Measurements from ENCODE around the gene PASK.

PASK gene

GRCh38 chr2:241063587-241063986, 85.7 kb downstream of the PASK start:
- no peak for DNase-seq

DNA sequence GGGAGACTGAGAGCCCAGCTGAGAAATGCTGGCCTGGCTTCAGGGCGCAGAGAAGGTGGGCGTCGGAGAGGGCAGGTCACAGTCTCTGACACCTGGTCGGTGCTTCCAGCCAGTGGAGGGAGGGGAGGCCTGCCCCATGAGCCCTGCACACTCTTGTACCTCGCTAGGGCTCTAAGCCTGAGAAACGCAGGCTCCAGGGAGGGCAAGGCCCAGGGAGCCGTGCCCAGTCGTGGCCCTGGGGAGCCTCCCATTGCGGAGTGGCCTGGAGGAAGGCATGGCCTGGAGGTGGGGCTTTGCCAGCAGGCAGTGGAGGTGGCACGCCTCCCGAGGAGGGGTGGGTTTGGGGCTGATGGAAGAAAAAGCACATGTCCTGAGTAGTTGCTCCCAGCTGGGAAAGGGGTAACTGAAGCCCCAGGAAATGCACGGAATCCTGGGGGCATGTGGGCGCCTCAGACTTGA, 86.2 kb downstream of the PASK start:
- no peak for DNase-seq

DNA sequence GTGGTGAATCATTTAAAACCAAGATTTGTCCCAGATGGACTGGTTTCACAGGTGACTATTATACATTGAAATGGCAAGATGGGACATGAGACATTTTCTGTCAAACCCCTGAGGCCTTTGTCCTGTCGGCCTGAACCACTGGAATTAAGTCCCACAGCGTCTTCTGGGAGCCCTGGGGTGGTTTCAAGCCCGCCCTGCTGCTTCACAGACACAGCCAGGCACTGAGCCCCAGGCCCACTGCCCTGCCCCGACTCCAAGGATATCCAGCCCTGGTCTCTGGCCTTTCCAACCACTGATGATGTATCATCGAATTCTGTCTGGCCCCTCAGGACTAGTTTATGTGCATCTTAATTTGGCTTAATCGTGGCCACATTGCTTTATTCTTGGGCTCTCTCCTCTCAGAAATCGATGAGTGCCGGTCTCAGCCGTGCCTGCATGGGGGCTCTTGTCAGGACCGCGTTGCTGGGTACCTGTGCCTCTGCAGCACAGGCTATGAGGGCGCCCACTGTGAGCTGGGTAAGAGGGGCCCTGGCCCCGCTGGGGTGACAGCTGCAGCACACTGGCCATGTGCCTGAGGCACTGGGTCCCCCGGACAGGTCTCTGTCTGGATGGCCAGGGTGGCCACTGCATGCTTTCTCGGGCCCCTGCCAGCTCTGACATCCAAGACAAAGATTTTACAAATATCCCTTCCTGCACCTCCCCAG, 86.7 kb downstream of the PASK start:
- no peak for DNase-seq

DNA sequence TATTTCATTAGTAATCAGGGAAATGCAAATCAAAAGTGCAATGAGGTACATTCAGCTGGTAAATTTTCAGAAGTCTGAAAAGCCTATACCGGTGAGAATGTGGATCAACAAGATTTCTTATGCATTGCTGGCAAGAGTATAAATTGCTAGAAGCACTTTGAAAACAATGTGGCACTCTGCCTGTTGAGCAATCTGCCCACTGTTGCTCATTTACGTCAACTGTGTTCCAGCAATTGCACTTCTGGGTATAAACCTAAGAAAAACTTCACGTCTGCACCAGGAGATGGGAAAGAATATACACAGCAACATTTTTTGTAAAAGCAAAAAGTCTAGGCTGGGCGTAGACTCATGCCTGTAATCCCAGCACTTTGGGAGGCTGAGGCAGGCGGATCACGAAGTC, 88.0 kb downstream of the PASK start:
- DNase-seq = no peak

All from activated naive CD4-positive, alpha-beta T cell (primary cell).